Adrenal gland (tissue), 5 donors: ENCODE data around the gene ST3GAL4.

Experiments
- POLR2A ChIP-seq, 2 donors: fragments of 450-650 bp; IDR thresholded peaks; one replicate each; pipeline ENCODE4 v1.6.1; 2017; ENCODE audit warnings: antibody characterized with exemption in 2 of 2, mild to moderate bottlenecking in 2 of 2, moderate library complexity in 1 of 2
- TF ChIP-seq, protein P1 (sequence below), 6 experiments: fragments of 450-650 bp in 4 of 6; fragments of 200-600 bp in 2 of 6; sonication (generic) in 1 of 6; IDR thresholded peaks; 1 replicate in 5 of 6; 2 replicates in 1 of 6; pipeline versions ENCODE4 v1.5.1 to v1.8.0; 2016 to 2021; ENCODE audit warnings: antibody characterized with exemption in 6 of 6, mild to moderate bottlenecking in 2 of 6, moderate library complexity in 1 of 6
- donor health status: DM: no; HTN: no; CAD: no.

DNA sequence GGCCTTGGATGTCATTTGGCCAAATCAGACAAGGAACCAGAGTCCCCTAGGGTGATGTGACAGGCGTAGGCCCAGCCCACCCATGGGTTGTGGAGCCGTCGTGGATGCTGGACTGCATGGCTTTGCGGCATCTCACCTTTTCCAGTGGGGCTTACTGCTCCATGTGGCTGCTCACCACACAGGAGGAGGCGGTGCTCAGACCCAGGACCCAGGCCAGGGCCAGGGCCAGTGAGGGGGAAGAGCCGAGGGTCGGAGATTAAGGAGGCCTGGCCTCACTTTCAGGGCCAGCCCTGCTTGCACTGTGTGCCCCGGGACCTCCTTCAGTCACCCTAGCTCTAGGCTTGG, 105.6 kb downstream of the ST3GAL4 start:
- TF ChIP-seq, protein P1, sequence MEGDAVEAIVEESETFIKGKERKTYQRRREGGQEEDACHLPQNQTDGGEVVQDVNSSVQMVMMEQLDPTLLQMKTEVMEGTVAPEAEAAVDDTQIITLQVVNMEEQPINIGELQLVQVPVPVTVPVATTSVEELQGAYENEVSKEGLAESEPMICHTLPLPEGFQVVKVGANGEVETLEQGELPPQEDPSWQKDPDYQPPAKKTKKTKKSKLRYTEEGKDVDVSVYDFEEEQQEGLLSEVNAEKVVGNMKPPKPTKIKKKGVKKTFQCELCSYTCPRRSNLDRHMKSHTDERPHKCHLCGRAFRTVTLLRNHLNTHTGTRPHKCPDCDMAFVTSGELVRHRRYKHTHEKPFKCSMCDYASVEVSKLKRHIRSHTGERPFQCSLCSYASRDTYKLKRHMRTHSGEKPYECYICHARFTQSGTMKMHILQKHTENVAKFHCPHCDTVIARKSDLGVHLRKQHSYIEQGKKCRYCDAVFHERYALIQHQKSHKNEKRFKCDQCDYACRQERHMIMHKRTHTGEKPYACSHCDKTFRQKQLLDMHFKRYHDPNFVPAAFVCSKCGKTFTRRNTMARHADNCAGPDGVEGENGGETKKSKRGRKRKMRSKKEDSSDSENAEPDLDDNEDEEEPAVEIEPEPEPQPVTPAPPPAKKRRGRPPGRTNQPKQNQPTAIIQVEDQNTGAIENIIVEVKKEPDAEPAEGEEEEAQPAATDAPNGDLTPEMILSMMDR (IDR thresholded peaks at IDR 0.05) = no peak
- no peak for TF ChIP-seq POLR2A (IDR thresholded peaks at IDR 0.05)
